HL-60 (cell line): Measurements from ENCODE around the gene HNRNPA0.

ENCODE experiments used
- DNase-seq, 2 experiments: peaks; one replicate each; pipeline ENCODE4 v3.0.0-alpha.2; 2010 to 2020; ENCODE audit warnings: low read depth in 1 of 2, low spot score in 1 of 2
- H3K27ac ChIP-seq: fragments of 250-450 bp; sonication (Bioruptor Pico); replicated peaks from 2 replicates; pipeline ENCODE4 v1.5.1; 2020; ENCODE audit warnings: mild to moderate bottlenecking, moderate library complexity
- H3K27me3 ChIP-seq: fragments of 250-450 bp; sonication (Bioruptor Pico); 2 replicates; pipeline ENCODE4 v1.5.1; 2021; ENCODE audit warnings: mild to moderate bottlenecking, moderate library complexity; ENCODE audit not compliant: insufficient read depth, poor library complexity, severe bottlenecking
- H3K4me3 ChIP-seq: replicated peaks from 2 replicates; pipeline ENCODE4 v1.5.1; 2011; ENCODE audit warnings: mild to moderate bottlenecking, control low read depth, low read length; ENCODE audit not compliant: insufficient read depth
- CTCF ChIP-seq: IDR thresholded peaks from one replicate; pipeline ENCODE4 v1.5.1; 2011; ENCODE audit warnings: low read length, control low read depth, inconsistent platforms; ENCODE audit not compliant: insufficient read depth
- GABPA ChIP-seq: IDR thresholded peaks from 2 replicates; pipeline ENCODE4 v1.6.1; 2012; ENCODE audit warnings: low read depth
- POLR2AphosphoS5 ChIP-seq: IDR thresholded peaks from 2 replicates; pipeline ENCODE4 v1.6.1; 2012; ENCODE audit warnings: low read depth
- REST ChIP-seq: IDR thresholded peaks from 2 replicates; pipeline ENCODE4 v1.6.1; 2012; ENCODE audit warnings: low read depth; ENCODE audit not compliant: insufficient replicate concordance
- SPI1 ChIP-seq: IDR thresholded peaks from 2 replicates; pipeline ENCODE4 v1.6.1; 2012; ENCODE audit warnings: low read depth, mild to moderate bottlenecking, borderline replicate concordance

HNRNPA0 gene

GRCh38 chr5:137758715-137759306, 4.6 kb upstream of the HNRNPA0 start:
- Histone ChIP-seq H3K27me3 (no peaks in the 10 kb centered on the region), H3K4me3 (no peak overlapping the region), H3K27ac (no peak overlapping the region)
- TF ChIP-seq CTCF (no peak), POLR2AphosphoS5 (no peak), SPI1 (no peak), GABPA (no peak), REST (no peak)
- no peak for DNase-seq

- H3K27me3 ChIP-seq: no peaks in the 10 kb centered on the region
- no peak overlapping the region for H3K4me3 ChIP-seq
- H3K27ac ChIP-seq: no peak overlapping the region
- DNase-seq: no peak
- TF ChIP-seq REST (no peak), SPI1 (no peak), GABPA (no peak), CTCF (no peak), POLR2AphosphoS5 (no peak)
These were observed 4.0 kb upstream of the HNRNPA0 start for GRCh38 chr5:137758121-137758520.

- Histone ChIP-seq H3K27me3 (no peaks in the 10 kb centered on the region), H3K27ac (no peak overlapping the region), H3K4me3 (no peak overlapping the region)
- TF ChIP-seq SPI1: no peak
- no peak for TF ChIP-seq REST
- no peak for TF ChIP-seq CTCF
- TF ChIP-seq GABPA: no peak
- no peak for TF ChIP-seq POLR2AphosphoS5
- DNase-seq: no peak
These were observed 3.5 kb upstream of the HNRNPA0 start for GRCh38 chr5:137757634-137758033.
